HEK293 (cell line): ENCODE measurements around the gene C11orf21.

Experiments used
- CTCF ChIA-PET: fragments of 350-600 bp; formaldehyde crosslinking; extraction: SDS; loops from one replicate; lab custom pipeline; 2021; ENCODE audit warnings: antibody characterized with exemption; lab: Yijun Ruan, JAX
- POLR2A ChIA-PET: fragments of 300-600 bp; formaldehyde crosslinking; extraction: SDS; loops from one replicate; lab custom pipeline; 2020; ENCODE audit warnings: antibody characterized with exemption, inconsistent platforms; lab: Yijun Ruan, JAX
- H3K27ac ChIP-seq: fragments of 200-500 bp; sonication (Bioruptor generic); 2 replicates; pipeline ENCODE4 v1.5.1; 2014; ENCODE audit warnings: low read depth, low read length, control low read depth, inconsistent platforms; ENCODE audit errors: extremely low read depth
- H3K36me3 ChIP-seq, 2 experiments: fragments of 200-500 bp in 1 of 2; sonication (Bioruptor generic) in 1 of 2; 1 replicate in 1 of 2; 2 replicates in 1 of 2; pipeline ENCODE4 v1.5.1; 2014 to 2017; ENCODE audit warnings: inconsistent platforms in 2 of 2, low read length in 2 of 2; ENCODE audit not compliant: control insufficient read depth in 2 of 2, insufficient read depth in 1 of 2
- H3K4me1 ChIP-seq: fragments of 200-500 bp; sonication (Bioruptor generic); 2 replicates; pipeline ENCODE4 v1.5.1; 2014; ENCODE audit warnings: mild to moderate bottlenecking, low read length, inconsistent platforms; ENCODE audit not compliant: control insufficient read depth, insufficient read depth
- H3K4me3 ChIP-seq: 2 replicates; pipeline ENCODE4 v1.5.1; 2011; ENCODE audit warnings: low read depth, mild to moderate bottlenecking, control low read depth, low read length, moderate library complexity
- H3K9me3 ChIP-seq: fragments of 200-500 bp; sonication (Bioruptor generic); 2 replicates; pipeline ENCODE4 v1.5.1; 2014; ENCODE audit warnings: low read depth, low read length, inconsistent platforms; ENCODE audit not compliant: control insufficient read depth, insufficient read depth
- INSM2 ChIP-seq: fragments of 450-650 bp; formaldehyde crosslinking; IDR thresholded peaks from 2 replicates; pipeline ENCODE4 v1.5.1; 2016; ENCODE audit warnings: missing biosample characterization, missing genetic modification characterization
- KLF16 ChIP-seq: fragments of 450-650 bp; formaldehyde crosslinking; IDR thresholded peaks from 2 replicates; pipeline ENCODE4 v1.5.1; 2017; ENCODE audit warnings: missing biosample characterization, missing genetic modification characterization
- KLF8 ChIP-seq: fragments of 450-650 bp; formaldehyde crosslinking; IDR thresholded peaks from 2 replicates; pipeline ENCODE4 v1.5.1; 2016; ENCODE audit warnings: missing biosample characterization, missing genetic modification characterization
- REPIN1 ChIP-seq: fragments of 450-650 bp; formaldehyde crosslinking; IDR thresholded peaks from 2 replicates; pipeline ENCODE4 v1.5.1; 2017; ENCODE audit warnings: missing biosample characterization, missing genetic modification characterization, low read depth
- SCRT1 ChIP-seq: fragments of 450-650 bp; formaldehyde crosslinking; IDR thresholded peaks from 2 replicates; pipeline ENCODE4 v1.5.1; 2016; ENCODE audit warnings: missing biosample characterization, missing genetic modification characterization, borderline replicate concordance
- SETDB1 ChIP-seq: IDR thresholded peaks from one replicate; pipeline ENCODE4 v1.6.1; 2017; ENCODE audit warnings: mild to moderate bottlenecking, low read length, moderate library complexity, mixed read lengths; ENCODE audit not compliant: insufficient read length
- ZBTB49 ChIP-seq: fragments of 450-650 bp; formaldehyde crosslinking; IDR thresholded peaks from 2 replicates; pipeline ENCODE4 v1.5.1; 2016; ENCODE audit warnings: missing biosample characterization, missing genetic modification characterization, low read depth
- ZFP3 ChIP-seq: fragments of 450-650 bp; formaldehyde crosslinking; IDR thresholded peaks from 2 replicates; pipeline ENCODE4 v1.5.1; 2016; ENCODE audit warnings: low read depth, missing biosample characterization, missing genetic modification characterization
- ZNF146 ChIP-seq: fragments of 450-650 bp; formaldehyde crosslinking; IDR thresholded peaks from 2 replicates; pipeline ENCODE4 v1.5.1; 2016; ENCODE audit warnings: missing biosample characterization, missing genetic modification characterization
- ZNF174 ChIP-seq: fragments of 450-650 bp; formaldehyde crosslinking; IDR thresholded peaks from 2 replicates; pipeline ENCODE4 v1.5.0; 2017; ENCODE audit warnings: missing biosample characterization, mild to moderate bottlenecking, missing genetic modification characterization
- ZNF292 ChIP-seq: fragments of 450-650 bp; formaldehyde crosslinking; IDR thresholded peaks from 2 replicates; pipeline ENCODE4 v1.5.1; 2016; ENCODE audit warnings: low read depth, missing biosample characterization, missing genetic modification characterization, borderline replicate concordance
- ZNF449 ChIP-seq: fragments of 450-650 bp; formaldehyde crosslinking; IDR thresholded peaks from 2 replicates; pipeline ENCODE4 v1.5.1; 2017; ENCODE audit warnings: missing biosample characterization, mild to moderate bottlenecking, missing genetic modification characterization, moderate library complexity
- ZNF544 ChIP-seq: fragments of 450-650 bp; formaldehyde crosslinking; IDR thresholded peaks from 2 replicates; pipeline ENCODE4 v1.5.0; 2017; ENCODE audit warnings: missing biosample characterization, missing genetic modification characterization
- ZNF548 ChIP-seq: fragments of 450-650 bp; formaldehyde crosslinking; IDR thresholded peaks from 2 replicates; pipeline ENCODE4 v1.5.1; 2016; ENCODE audit warnings: missing biosample characterization, missing genetic modification characterization
- ZNF624 ChIP-seq: fragments of 450-650 bp; formaldehyde crosslinking; IDR thresholded peaks from 2 replicates; pipeline ENCODE4 v1.5.1; 2017; ENCODE audit warnings: missing biosample characterization, missing genetic modification characterization
- ZNF704 ChIP-seq: fragments of 450-650 bp; formaldehyde crosslinking; IDR thresholded peaks from 2 replicates; pipeline ENCODE4 v1.5.1; 2016; ENCODE audit warnings: missing biosample characterization, missing genetic modification characterization
- TF ChIP-seq, protein P1 (sequence below): fragments of 450-650 bp; formaldehyde crosslinking; IDR thresholded peaks from 2 replicates; pipeline ENCODE4; 2016; ENCODE audit warnings: missing biosample characterization, missing genetic modification characterization
- TF ChIP-seq, protein P2 (sequence below): fragments of 450-650 bp; formaldehyde crosslinking; IDR thresholded peaks from 2 replicates; pipeline ENCODE4 v1.5.1; 2016; ENCODE audit warnings: missing biosample characterization, missing genetic modification characterization
- TF ChIP-seq, protein P3 (sequence below): fragments of 450-650 bp; formaldehyde crosslinking; IDR thresholded peaks from 2 replicates; pipeline ENCODE4 v1.5.1; 2016; ENCODE audit warnings: missing biosample characterization, missing genetic modification characterization
- TF ChIP-seq, protein P4 (sequence below): fragments of 450-650 bp; formaldehyde crosslinking; IDR thresholded peaks from 2 replicates; pipeline ENCODE4 v1.5.1; 2016; ENCODE audit warnings: missing biosample characterization, missing genetic modification characterization

Gene C11orf21

GRCh38 chr11:2302896-2303626 is 1.3 kb upstream of the C11orf21 start (continued):
- no peak for TF ChIP-seq ZNF704 (tag by site-specific recombination)

GRCh38 chr11:2302306-2302895 is 683 bp upstream of the C11orf21 start:
- CTCF ChIA-PET: interaction anchor here (0.6 to 9.4 kb wide), 3 partner anchors 26 to 119 kb away, joined by 3 to 297 read pairs (median 5); no protein-coding TSS in a partner anchor
- H3K27ac ChIP-seq: no peak overlapping the region
- TF ChIP-seq ZNF449 (tag by site-specific recombination) (no peak), SETDB1 (no peak), SCRT1 (no peak), ZFP3 (no peak), ZNF174 (tag by site-specific recombination) (no peak), ZNF624 (tag by site-specific recombination) (no peak), INSM2 (tag by site-specific recombination) (no peak), KLF16 (tag by site-specific recombination) (no peak), ZNF548 (tag by site-specific recombination) (no peak), REPIN1 (no peak), ZNF544 (no peak), KLF8 (tag by site-specific recombination) (no peak), ZNF292 (tag by site-specific recombination) (no peak), ZBTB49 (tag by site-specific recombination) (no peak), ZNF146 (tag by site-specific recombination) (no peak)
- TF ChIP-seq, protein P1, sequence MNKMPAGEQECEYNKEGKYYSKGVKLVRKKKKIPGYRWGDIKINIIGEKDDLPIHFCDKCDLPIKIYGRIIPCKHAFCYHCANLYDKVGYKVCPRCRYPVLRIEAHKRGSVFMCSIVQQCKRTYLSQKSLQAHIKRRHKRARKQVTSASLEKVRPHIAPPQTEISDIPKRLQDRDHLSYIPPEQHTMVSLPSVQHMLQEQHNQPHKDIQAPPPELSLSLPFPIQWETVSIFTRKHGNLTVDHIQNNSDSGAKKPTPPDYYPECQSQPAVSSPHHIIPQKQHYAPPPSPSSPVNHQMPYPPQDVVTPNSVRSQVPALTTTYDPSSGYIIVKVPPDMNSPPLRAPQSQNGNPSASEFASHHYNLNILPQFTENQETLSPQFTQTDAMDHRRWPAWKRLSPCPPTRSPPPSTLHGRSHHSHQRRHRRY: no peak
- TF ChIP-seq, protein P2, sequence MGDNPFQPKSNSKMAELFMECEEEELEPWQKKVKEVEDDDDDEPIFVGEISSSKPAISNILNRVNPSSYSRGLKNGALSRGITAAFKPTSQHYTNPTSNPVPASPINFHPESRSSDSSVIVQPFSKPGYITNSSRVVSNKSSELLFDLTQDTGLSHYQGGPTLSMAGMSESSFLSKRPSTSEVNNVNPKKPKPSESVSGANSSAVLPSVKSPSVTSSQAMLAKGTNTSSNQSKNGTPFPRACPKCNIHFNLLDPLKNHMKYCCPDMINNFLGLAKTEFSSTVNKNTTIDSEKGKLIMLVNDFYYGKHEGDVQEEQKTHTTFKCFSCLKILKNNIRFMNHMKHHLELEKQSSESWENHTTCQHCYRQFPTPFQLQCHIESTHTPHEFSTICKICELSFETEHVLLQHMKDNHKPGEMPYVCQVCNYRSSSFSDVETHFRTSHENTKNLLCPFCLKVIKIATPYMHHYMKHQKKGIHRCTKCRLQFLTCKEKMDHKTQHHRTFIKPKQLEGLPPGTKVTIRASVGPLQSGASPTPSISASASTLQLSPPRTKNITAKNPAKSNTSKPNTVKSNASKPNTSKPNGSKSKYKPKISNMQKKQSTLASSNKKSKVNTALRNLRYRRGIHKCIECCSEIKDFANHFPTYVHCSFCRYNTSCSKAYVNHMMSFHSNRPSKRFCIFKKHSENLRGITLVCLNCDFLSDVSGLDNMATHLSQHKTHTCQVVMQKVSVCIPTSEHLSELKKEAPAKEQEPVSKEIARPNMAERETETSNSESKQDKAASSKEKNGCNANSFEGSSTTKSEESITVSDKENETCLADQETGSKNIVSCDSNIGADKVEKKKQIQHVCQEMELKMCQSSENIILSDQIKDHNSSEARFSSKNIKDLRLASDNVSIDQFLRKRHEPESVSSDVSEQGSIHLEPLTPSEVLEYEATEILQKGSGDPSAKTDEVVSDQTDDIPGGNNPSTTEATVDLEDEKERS: no peak
- TF ChIP-seq, protein P3, sequence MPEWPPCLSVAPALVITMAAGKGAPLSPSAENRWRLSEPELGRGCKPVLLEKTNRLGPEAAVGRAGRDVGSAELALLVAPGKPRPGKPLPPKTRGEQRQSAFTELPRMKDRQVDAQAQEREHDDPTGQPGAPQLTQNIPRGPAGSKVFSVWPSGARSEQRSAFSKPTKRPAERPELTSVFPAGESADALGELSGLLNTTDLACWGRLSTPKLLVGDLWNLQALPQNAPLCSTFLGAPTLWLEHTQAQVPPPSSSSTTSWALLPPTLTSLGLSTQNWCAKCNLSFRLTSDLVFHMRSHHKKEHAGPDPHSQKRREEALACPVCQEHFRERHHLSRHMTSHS (tag by site-specific recombination): no peak
- TF ChIP-seq, protein P4, sequence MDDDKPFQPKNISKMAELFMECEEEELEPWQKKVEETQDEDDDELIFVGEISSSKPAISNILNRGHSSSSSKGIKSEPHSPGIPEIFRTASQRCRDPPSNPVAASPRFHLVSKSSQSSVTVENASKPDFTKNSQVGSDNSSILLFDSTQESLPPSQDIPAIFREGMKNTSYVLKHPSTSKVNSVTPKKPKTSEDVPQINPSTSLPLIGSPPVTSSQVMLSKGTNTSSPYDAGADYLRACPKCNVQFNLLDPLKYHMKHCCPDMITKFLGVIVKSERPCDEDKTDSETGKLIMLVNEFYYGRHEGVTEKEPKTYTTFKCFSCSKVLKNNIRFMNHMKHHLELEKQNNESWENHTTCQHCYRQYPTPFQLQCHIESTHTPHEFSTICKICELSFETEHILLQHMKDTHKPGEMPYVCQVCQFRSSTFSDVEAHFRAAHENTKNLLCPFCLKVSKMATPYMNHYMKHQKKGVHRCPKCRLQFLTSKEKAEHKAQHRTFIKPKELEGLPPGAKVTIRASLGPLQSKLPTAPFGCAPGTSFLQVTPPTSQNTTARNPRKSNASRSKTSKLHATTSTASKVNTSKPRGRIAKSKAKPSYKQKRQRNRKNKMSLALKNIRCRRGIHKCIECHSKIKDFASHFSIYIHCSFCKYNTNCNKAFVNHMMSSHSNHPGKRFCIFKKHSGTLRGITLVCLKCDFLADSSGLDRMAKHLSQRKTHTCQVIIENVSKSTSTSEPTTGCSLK: no peak
- TF ChIP-seq, all 188 proteins: peak for 0

More at GRCh38 chr11:2302306-2302895, 683 bp upstream of the C11orf21 start:
- POLR2A ChIA-PET: no interaction called here
- Histone ChIP-seq H3K4me1 (no peaks in the 10 kb centered on the region), H3K36me3 (no peaks in the 10 kb centered on the region), H3K4me3 (no peak overlapping the region), H3K9me3 (no peaks in the 10 kb centered on the region)
